OCI-LY7 (cell line): Measurements from ENCODE around the gene ANO2.

Source experiments
- CTCF ChIP-seq: fragments of 200-600 bp; sonication (generic); conservative IDR thresholded peaks from 2 replicates; pipeline ENCODE4 v1.5.1; 2014; ENCODE audit warnings: mild to moderate bottlenecking, antibody characterized with exemption, low read length, moderate library complexity, mixed read lengths
- EZH2phosphoT487 ChIP-seq: fragments of 200-600 bp; sonication (generic); IDR thresholded peaks from 2 replicates; pipeline ENCODE4 v1.6.1; 2018; ENCODE audit warnings: low read depth, borderline replicate concordance, mild to moderate bottlenecking, mixed run types, antibody characterized with exemption, low read length, moderate library complexity, mixed read lengths

- TF ChIP-seq CTCF (no peak), EZH2phosphoT487 (no peak)
Measured at GRCh38 chr12:5515458-5515857, 429.6 kb downstream of the ANO2 start.
